Stimulated activated memory B cell treated with anti-CD40 and anti-IgM and Interleukin-4, amounts not matched to agents 10 μg/mL and 1 μg/mL and 100 μg/mL, for 72 hours (primary cell): ENCODE results near the gene TRPM8.
A peak's percentile ranks its signal among the peaks of the same experiment; 100 is the strongest.

Experiments
- ATAC-seq: fragments of 150-1000 bp; cut with Tn5 transposase; 2 replicates; pipeline ENCODE4 v1.10.0; 2021
- H3K27ac Mint-ChIP-seq: one replicate; pipeline ENCODE4 v1.8.0; 2022; ENCODE audit warnings: mild to moderate bottlenecking, mixed read lengths
- H3K27me3 Mint-ChIP-seq: one replicate; pipeline ENCODE4 v1.8.0; 2022; ENCODE audit warnings: mixed read lengths
- H3K36me3 Mint-ChIP-seq: one replicate; pipeline ENCODE4 v1.8.0; 2022; ENCODE audit warnings: mixed read lengths
- H3K4me1 Mint-ChIP-seq: one replicate; pipeline ENCODE4 v1.8.0; 2022; ENCODE audit warnings: mixed read lengths
- H3K4me3 Mint-ChIP-seq: one replicate; pipeline ENCODE4 v1.8.0; 2022; ENCODE audit warnings: mild to moderate bottlenecking, moderate library complexity, mixed read lengths
- H3K9me3 Mint-ChIP-seq: one replicate; pipeline ENCODE4 v1.8.0; 2022; ENCODE audit warnings: mixed read lengths

TRPM8 gene

DNA sequence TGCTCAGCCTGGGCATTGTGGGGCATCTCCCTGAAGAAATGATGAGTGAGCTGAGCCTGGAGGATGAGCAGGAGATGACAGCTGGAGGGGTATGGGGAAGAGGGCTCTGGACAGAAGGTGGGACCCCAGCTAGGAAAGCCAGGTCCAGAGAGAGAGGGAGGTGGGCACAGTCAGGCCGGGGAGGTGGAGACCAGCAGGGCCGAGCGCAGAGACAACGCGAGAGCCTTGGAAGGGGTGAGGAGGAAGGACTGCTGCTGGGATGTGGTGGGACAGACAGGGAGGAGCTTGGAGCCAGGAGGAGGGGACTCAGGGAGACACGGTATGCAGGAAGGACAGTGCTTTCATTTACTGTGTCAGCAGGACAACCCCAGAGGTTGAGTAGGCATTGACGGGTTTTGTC lies 8.2 kb downstream of the TRPM8 start:
- Mint-ChIP-seq H3K27me3 (peaks cover 63% of the 10 kb centered on the region), H3K4me1 (no peaks in the 10 kb centered on the region), H3K4me3 (no peak overlapping the region), H3K9me3 (no peaks in the 10 kb centered on the region), H3K36me3 (no peaks in the 10 kb centered on the region), H3K27ac (no peak overlapping the region)
- ATAC-seq, result no peak

- H3K27me3 Mint-ChIP-seq, result peaks cover 75% of the 10 kb centered on the region
- no peak for ATAC-seq
Measured at GRCh38 chr2:233926806-233927205, 9.6 kb downstream of the TRPM8 start.

GRCh38 chr2:233928594-233929351 lies 11.6 kb downstream of the TRPM8 start:
- H3K36me3 Mint-ChIP-seq, result no peaks in the 10 kb centered on the region
- H3K27me3 Mint-ChIP-seq, result peaks cover 85% of the 10 kb centered on the region
- no peak for ATAC-seq
- no peak overlapping the region for H3K4me3 Mint-ChIP-seq
- H3K27ac Mint-ChIP-seq, result no peak overlapping the region
- no peaks in the 10 kb centered on the region for H3K9me3 Mint-ChIP-seq
- no peaks in the 10 kb centered on the region for H3K4me1 Mint-ChIP-seq

More at GRCh38 chr2:233926806-233927205, 9.6 kb downstream of the TRPM8 start:
- no peak overlapping the region for H3K27ac Mint-ChIP-seq
- H3K4me3 Mint-ChIP-seq, result no peak overlapping the region
- no peaks in the 10 kb centered on the region for H3K4me1 Mint-ChIP-seq
- H3K9me3 Mint-ChIP-seq, result no peaks in the 10 kb centered on the region
- H3K36me3 Mint-ChIP-seq, result no peaks in the 10 kb centered on the region

- no peak for ATAC-seq
- Mint-ChIP-seq H3K27ac (no peak overlapping the region), H3K4me3 (no peak overlapping the region), H3K9me3 (no peaks in the 10 kb centered on the region), H3K36me3 (no peaks in the 10 kb centered on the region), H3K27me3 (peaks cover 85% of the 10 kb centered on the region), H3K4me1 (no peaks in the 10 kb centered on the region)
Measured at GRCh38 chr2:233929352-233930022, 12.3 kb downstream of the TRPM8 start.

DNA sequence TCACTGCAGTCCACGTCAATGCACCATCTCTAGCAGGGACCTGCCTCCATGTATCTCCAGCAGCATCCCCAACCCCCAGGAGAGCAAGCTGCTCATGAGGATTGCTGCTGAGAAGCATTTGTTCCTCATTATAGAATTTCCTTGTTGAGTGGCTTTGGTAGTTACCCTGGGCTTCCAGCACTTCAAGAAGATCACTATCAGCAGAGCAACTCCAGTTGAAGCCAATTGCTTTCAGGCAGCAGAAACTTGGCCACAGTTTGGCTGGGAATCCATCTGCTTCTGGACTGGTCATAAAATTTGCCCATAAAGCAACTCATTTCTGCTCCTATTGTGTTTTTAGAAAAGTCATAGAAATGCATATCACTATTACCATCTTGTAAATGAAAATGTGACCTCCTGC lies 17.4 kb downstream of the TRPM8 start:
- no peak overlapping the region for H3K4me3 Mint-ChIP-seq
- no peak overlapping the region for H3K27ac Mint-ChIP-seq
- peaks cover 14% of the 10 kb centered on the region for H3K4me1 Mint-ChIP-seq
- H3K9me3 Mint-ChIP-seq, result no peaks in the 10 kb centered on the region
- no peaks in the 10 kb centered on the region for H3K36me3 Mint-ChIP-seq
- ATAC-seq, result no peak
- H3K27me3 Mint-ChIP-seq, result peaks cover 87% of the 10 kb centered on the region

GRCh38 chr2:233935426-233935825 lies 18.3 kb downstream of the TRPM8 start:
- H3K27ac Mint-ChIP-seq, result no peak overlapping the region
- H3K4me1 Mint-ChIP-seq, result peaks cover 16% of the 10 kb centered on the region
- H3K27me3 Mint-ChIP-seq, result peaks cover 96% of the 10 kb centered on the region

GRCh38 chr2:233936089-233936488 lies 18.9 kb downstream of the TRPM8 start:
- peaks cover 98% of the 10 kb centered on the region for H3K27me3 Mint-ChIP-seq

More at GRCh38 chr2:233935426-233935825, 18.3 kb downstream of the TRPM8 start:
- no peak for ATAC-seq
- Mint-ChIP-seq H3K36me3 (no peaks in the 10 kb centered on the region), H3K9me3 (peaks cover under 1% of the 10 kb centered on the region), H3K4me3 (no peak overlapping the region)

GRCh38 chr2:233938676-233939370 lies 21.6 kb downstream of the TRPM8 start:
- peaks cover 25% of the 10 kb centered on the region for H3K4me1 Mint-ChIP-seq
- no peak overlapping the region for H3K27ac Mint-ChIP-seq
- no peak for ATAC-seq
- peaks cover 84% of the 10 kb centered on the region for H3K27me3 Mint-ChIP-seq
- H3K9me3 Mint-ChIP-seq, result peaks cover 4% of the 10 kb centered on the region
- peak overlapping the region; percentile 46 for H3K4me3 Mint-ChIP-seq
- H3K36me3 Mint-ChIP-seq, result no peaks in the 10 kb centered on the region

More at GRCh38 chr2:233936089-233936488, 18.9 kb downstream of the TRPM8 start:
- no peak for ATAC-seq
- no peak overlapping the region for H3K4me3 Mint-ChIP-seq
- peaks cover 23% of the 10 kb centered on the region for H3K4me1 Mint-ChIP-seq
- no peak overlapping the region for H3K27ac Mint-ChIP-seq
- no peaks in the 10 kb centered on the region for H3K36me3 Mint-ChIP-seq
- peaks cover 4% of the 10 kb centered on the region for H3K9me3 Mint-ChIP-seq

- H3K36me3 Mint-ChIP-seq, result no peaks in the 10 kb centered on the region
- no peak overlapping the region for H3K4me3 Mint-ChIP-seq
- ATAC-seq, result no peak
- no peak overlapping the region for H3K27ac Mint-ChIP-seq
- peaks cover 25% of the 10 kb centered on the region for H3K4me1 Mint-ChIP-seq
- H3K27me3 Mint-ChIP-seq, result peaks cover 68% of the 10 kb centered on the region
- peaks cover 8% of the 10 kb centered on the region for H3K9me3 Mint-ChIP-seq
Measured at GRCh38 chr2:233940376-233941276, 23.5 kb downstream of the TRPM8 start.

DNA sequence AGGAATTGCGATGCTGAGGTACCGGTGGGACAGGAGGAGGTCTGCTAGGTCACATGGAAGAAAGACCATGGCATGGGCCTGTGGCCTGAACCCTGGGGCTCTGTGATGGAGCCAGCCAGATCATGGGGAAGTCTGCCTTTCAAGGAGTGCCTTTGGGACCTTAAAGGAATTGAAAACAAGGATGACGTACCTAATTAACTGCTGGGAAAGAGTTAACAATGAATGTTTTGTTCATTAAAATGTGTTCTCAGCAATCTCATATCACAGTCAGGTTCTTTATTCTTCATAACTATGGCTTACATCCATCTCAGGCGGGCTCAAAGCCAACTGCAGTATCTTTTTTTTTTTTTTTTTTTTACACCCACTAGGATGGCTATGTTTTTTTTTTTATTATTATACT lies 25.6 kb downstream of the TRPM8 start:
- Mint-ChIP-seq H3K4me1 (peaks cover 25% of the 10 kb centered on the region), H3K9me3 (peaks cover 8% of the 10 kb centered on the region), H3K4me3 (no peak overlapping the region), H3K36me3 (no peaks in the 10 kb centered on the region), H3K27me3 (peaks cover 47% of the 10 kb centered on the region), H3K27ac (no peak overlapping the region)
- ATAC-seq, result no peak

DNA sequence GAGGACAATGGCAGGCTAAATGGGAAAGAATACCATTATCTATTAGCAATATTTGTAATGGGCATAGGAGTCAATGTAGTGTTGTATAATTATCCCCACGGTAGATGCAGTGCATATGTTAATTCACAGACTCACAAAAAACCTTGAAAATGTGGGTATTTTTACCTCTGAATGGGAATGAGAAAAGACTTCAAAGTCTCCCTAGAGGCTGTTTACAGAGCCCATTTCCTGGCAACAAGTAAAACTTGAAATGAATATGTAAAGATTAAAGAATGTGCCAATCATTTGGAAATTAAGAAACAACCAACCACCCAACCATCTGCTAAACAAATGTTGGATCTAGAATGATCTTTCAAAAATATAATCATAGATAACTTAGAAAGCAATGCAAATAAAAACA lies 27.1 kb downstream of the TRPM8 start:
- H3K4me3 Mint-ChIP-seq, result no peak overlapping the region
- H3K27me3 Mint-ChIP-seq, result peaks cover 45% of the 10 kb centered on the region
- H3K27ac Mint-ChIP-seq, result no peak overlapping the region
- no peaks in the 10 kb centered on the region for H3K36me3 Mint-ChIP-seq
- peaks cover 8% of the 10 kb centered on the region for H3K9me3 Mint-ChIP-seq
- no peak for ATAC-seq
- peaks cover 12% of the 10 kb centered on the region for H3K4me1 Mint-ChIP-seq

GRCh38 chr2:233944722-233945121 lies 27.5 kb downstream of the TRPM8 start:
- Mint-ChIP-seq H3K4me3 (no peak overlapping the region), H3K36me3 (no peaks in the 10 kb centered on the region), H3K4me1 (peaks cover 12% of the 10 kb centered on the region), H3K9me3 (peaks cover 8% of the 10 kb centered on the region), H3K27ac (no peak overlapping the region), H3K27me3 (peaks cover 45% of the 10 kb centered on the region)
- no peak for ATAC-seq

- H3K27ac Mint-ChIP-seq, result no peak overlapping the region
- peaks cover 12% of the 10 kb centered on the region for H3K4me1 Mint-ChIP-seq
- peaks cover 45% of the 10 kb centered on the region for H3K27me3 Mint-ChIP-seq
- no peak overlapping the region for H3K4me3 Mint-ChIP-seq
- ATAC-seq, result no peak
- H3K9me3 Mint-ChIP-seq, result peaks cover 8% of the 10 kb centered on the region
- H3K36me3 Mint-ChIP-seq, result no peaks in the 10 kb centered on the region
Measured at GRCh38 chr2:233945146-233945545, 28.0 kb downstream of the TRPM8 start.

- no peak for ATAC-seq
- peaks cover 5% of the 10 kb centered on the region for H3K9me3 Mint-ChIP-seq
- H3K27me3 Mint-ChIP-seq, result peaks cover 60% of the 10 kb centered on the region
- H3K27ac Mint-ChIP-seq, result no peak overlapping the region
- H3K36me3 Mint-ChIP-seq, result no peaks in the 10 kb centered on the region
- H3K4me1 Mint-ChIP-seq, result no peaks in the 10 kb centered on the region
- no peak overlapping the region for H3K4me3 Mint-ChIP-seq
Measured at GRCh38 chr2:233950078-233950825, 33.1 kb downstream of the TRPM8 start.
